SKM-1 treated with dmso at 0.1 percent for 144 hours (cell line): ENCODE data around the gene SLCO3A1.

Experiments
- DNase-seq: peaks from one replicate; lab custom pipeline; 2025; ENCODE audit not compliant: unreplicated experiment; lab: John Stamatoyannopoulos, UW

SLCO3A1 gene

GRCh38 chr15:92092289-92093105, 239.0 kb downstream of the SLCO3A1 start:
- no peak for DNase-seq

GRCh38 chr15:92095693-92096092, 242.2 kb downstream of the SLCO3A1 start:
- DNase-seq: no peak

GRCh38 chr15:92097474-92098178, 244.1 kb downstream of the SLCO3A1 start:
- no peak for DNase-seq

GRCh38 chr15:92098869-92099268, 245.4 kb downstream of the SLCO3A1 start:
- no peak for DNase-seq

- no peak for DNase-seq
Observed at GRCh38 chr15:92100301-92100700, 246.8 kb downstream of the SLCO3A1 start.

- no peak for DNase-seq
Observed at GRCh38 chr15:92100751-92101150, 247.2 kb downstream of the SLCO3A1 start.

- no peak for DNase-seq
Observed at GRCh38 chr15:92101708-92102394, 248.3 kb downstream of the SLCO3A1 start.

- DNase-seq: no peak
Observed at GRCh38 chr15:92102395-92102755, 248.9 kb downstream of the SLCO3A1 start.

- no peak for DNase-seq
Observed at GRCh38 chr15:92104072-92104471, 250.6 kb downstream of the SLCO3A1 start.

- no peak for DNase-seq
Observed at GRCh38 chr15:92105611-92106010, 252.1 kb downstream of the SLCO3A1 start.

- DNase-seq: no peak
Observed at GRCh38 chr15:92107510-92107909, 254.0 kb downstream of the SLCO3A1 start.

- DNase-seq: no peak
Observed at GRCh38 chr15:92109191-92109873, 255.8 kb downstream of the SLCO3A1 start.

- no peak for DNase-seq
Observed at GRCh38 chr15:92111291-92111690, 257.8 kb downstream of the SLCO3A1 start.

- DNase-seq: no peak
Observed at GRCh38 chr15:92111751-92112150, 258.2 kb downstream of the SLCO3A1 start.

GRCh38 chr15:92112180-92112579, 258.7 kb downstream of the SLCO3A1 start:
- DNase-seq: no peak

GRCh38 chr15:92112711-92113110, 259.2 kb downstream of the SLCO3A1 start:
- no peak for DNase-seq

- DNase-seq: no peak
Observed at GRCh38 chr15:92113832-92114231, 260.3 kb downstream of the SLCO3A1 start.

GRCh38 chr15:92115834-92116233, 262.3 kb downstream of the SLCO3A1 start:
- no peak for DNase-seq

- DNase-seq: no peak
Observed at GRCh38 chr15:92116330-92116729, 262.8 kb downstream of the SLCO3A1 start.

GRCh38 chr15:92117261-92117731, 263.8 kb downstream of the SLCO3A1 start:
- DNase-seq: no peak
